ENCODE data around the gene MPG. TPM values are rescaled to one million over a fixed set of nuclear protein-coding genes. Genes with fewer than 3 reads are reported as not detected.

The MPG gene
- total RNA-seq, 1 experiment from 2014 or later: 85.7 TPM

GRCh38 chr16:35011-35677 lies 42.9 kb upstream of the MPG start:
- Histone ChIP-seq H3K27ac (ENCODE audit: low read length) (no peak overlapping the region), H3K4me3 (ENCODE audit: low read depth in 2 of 2, low read length in 2 of 2) (no peak overlapping the region), H3K9me3 (ENCODE audit: control insufficient read depth, insufficient read depth, low read depth, low read length) (no peaks in the 10 kb centered on the region), H3K4me1 (ENCODE audit: control insufficient read depth, insufficient read depth, low read length) (no peaks in the 10 kb centered on the region), H3K36me3 (ENCODE audit: control insufficient read depth, insufficient read depth, low read length) (no peaks in the 10 kb centered on the region; the same call in 1 of the 2 replicates), H3K27me3 (ENCODE audit: control insufficient read depth, insufficient read depth, low read length) (no peaks in the 10 kb centered on the region)
- intact Hi-C loops (cut with micrococcal nuclease; ENCODE audit: unreplicated experiment): no loop called here
- no TSS peak for BruUV-seq (replicated peaks)
- TF ChIP-seq POLR2AphosphoS5 (IDR thresholded peaks at IDR 0.05; ENCODE audit: low read depth, low read length): no peak
- no peak for TF ChIP-seq CTCF (IDR thresholded peaks at IDR 0.05)
- no peak for TF ChIP-seq TCF7L2 (IDR thresholded peaks at IDR 0.05; ENCODE audit: low read depth, low read length)
- no peak for TF ChIP-seq SIN3A (IDR thresholded peaks at IDR 0.05; ENCODE audit: borderline replicate concordance, insufficient read depth, low read depth, low read length)
- TF ChIP-seq REST (IDR thresholded peaks at IDR 0.05; ENCODE audit: insufficient read depth in 1 of 2, low read depth in 2 of 2, low read length in 1 of 2): no peak
- ChIA-PET CTCF (no interaction called here), POLR2A (no interaction called here)
- ATAC-seq: no peak
- in situ Hi-C loops (cut with HindIII; ENCODE audit: low pct_unique_long_range_greater_than_20kb, low sequenced_read_pairs): no loop called here
- no peak for DNase-seq (ENCODE audit: low read depth, low spot score)

GRCh38 chr16:35678-36305 lies 42.2 kb upstream of the MPG start:
- no peaks in the 10 kb centered on the region for H3K4me1 ChIP-seq (ENCODE audit: control insufficient read depth, insufficient read depth, low read length)
- no TSS peak for BruUV-seq (replicated peaks)
- in situ Hi-C loops (cut with HindIII; ENCODE audit: low pct_unique_long_range_greater_than_20kb, low sequenced_read_pairs): no loop called here
- H3K4me3 ChIP-seq (ENCODE audit: low read depth in 2 of 2, low read length in 2 of 2): no peak overlapping the region
- no peaks in the 10 kb centered on the region; the same call in 1 of the 2 replicates for H3K36me3 ChIP-seq (ENCODE audit: control insufficient read depth, insufficient read depth, low read length)
- ChIA-PET POLR2A (no interaction called here), CTCF (no interaction called here)
- H3K27ac ChIP-seq (ENCODE audit: low read length): no peak overlapping the region
- no peaks in the 10 kb centered on the region for H3K27me3 ChIP-seq (ENCODE audit: control insufficient read depth, insufficient read depth, low read length)
- no peaks in the 10 kb centered on the region for H3K9me3 ChIP-seq (ENCODE audit: control insufficient read depth, insufficient read depth, low read depth, low read length)
- ATAC-seq: no peak
- no peak for TF ChIP-seq SIN3A (IDR thresholded peaks at IDR 0.05; ENCODE audit: borderline replicate concordance, insufficient read depth, low read depth, low read length)
- TF ChIP-seq POLR2AphosphoS5 (IDR thresholded peaks at IDR 0.05; ENCODE audit: low read depth, low read length): no peak
- TF ChIP-seq REST (IDR thresholded peaks at IDR 0.05; ENCODE audit: insufficient read depth in 1 of 2, low read depth in 2 of 2, low read length in 1 of 2): no peak
- TF ChIP-seq CTCF (IDR thresholded peaks at IDR 0.05): no peak
- TF ChIP-seq TCF7L2 (IDR thresholded peaks at IDR 0.05; ENCODE audit: low read depth, low read length): no peak
- intact Hi-C loops (cut with micrococcal nuclease; ENCODE audit: unreplicated experiment): no loop called here
- no peak for DNase-seq (ENCODE audit: low read depth, low spot score)
